GM12878 (cell line): ENCODE measurements around the gene AKAP12. TPM values are rescaled to one million over a fixed set of nuclear protein-coding genes. Genes with fewer than 3 reads are reported as not detected.

ENCODE experiments used
- ATAC-seq: fragments of 200-7000 bp; cut with Tn5 transposase; 3 replicates; pipeline ENCODE4 v1.9.1; 2020; ENCODE audit warnings: mild to moderate bottlenecking, moderate library complexity
- BruUV-seq: library from RNA; stranded (reverse); fragments of 400-500 nt; replicated peaks from 2 replicates; lab custom pipeline; 2021; lab: Mats Ljungman, UMichigan
- CTCF ChIA-PET: fragments of 300-600 bp; sonication (Branson Sonifier 250); formaldehyde crosslinking; extraction: SDS; loops from one replicate; lab custom pipeline; 2021; ENCODE audit warnings: inconsistent platforms; lab: Yijun Ruan, JAX
- POLR2A ChIA-PET: fragments of 350-600 bp; formaldehyde crosslinking; extraction: SDS; loops from one replicate; lab custom pipeline; 2021; ENCODE audit warnings: inconsistent platforms; lab: Charles Lee
- RAD21 ChIA-PET: fragments of 300-600 bp; sonication (Branson Sonifier 250); formaldehyde crosslinking; loops from one replicate; lab custom pipeline; 2023; ENCODE audit warnings: antibody characterized with exemption; ENCODE audit not compliant: unreplicated experiment; lab: Charles Lee
- SMC1A ChIA-PET: fragments of 300-600 bp; sonication (Branson Sonifier 250); formaldehyde crosslinking; loops from one replicate; lab custom pipeline; 2023; ENCODE audit not compliant: unreplicated experiment, uncharacterized antibody; lab: Charles Lee
- DNase-seq: peaks from one replicate; pipeline ENCODE4 v3.0.0-alpha.2; 2011; ENCODE audit warnings: low read depth, low spot score
- FAIRE-seq: peaks from 3 replicates; lab custom pipeline; 2011; peaks lifted over from hg19 to GRCh38; lab: Jason Lieb, UNC
- H2AFZ ChIP-seq: 2 replicates; pipeline ENCODE4 v1.6.0; 2011; ENCODE audit warnings: low read depth, low read length, control low read depth; ENCODE audit not compliant: control insufficient read depth
- H3K27ac ChIP-seq: 2 replicates; pipeline ENCODE4 v1.5.1; 2011; ENCODE audit warnings: control low read depth; ENCODE audit not compliant: control insufficient read depth, insufficient read depth
- H3K27me3 ChIP-seq, 2 experiments: replicated peaks in 1 of 2; 2 replicates each; pipeline versions ENCODE4 v1.6.0 to v1.6.1; 2011; ENCODE audit warnings: low read length in 1 of 2; ENCODE audit not compliant: control insufficient read depth in 2 of 2, insufficient read depth in 2 of 2
- H3K36me3 ChIP-seq, 2 experiments: 2 replicates each; pipeline ENCODE4 v1.5.1; 2011; ENCODE audit warnings: low read length in 1 of 2; ENCODE audit not compliant: control insufficient read depth in 2 of 2, insufficient read depth in 2 of 2
- H3K4me1 ChIP-seq: 2 replicates; pipeline ENCODE4 v1.6.1; 2011; ENCODE audit warnings: mild to moderate bottlenecking, low read length, moderate library complexity, mixed read lengths; ENCODE audit not compliant: control insufficient read depth, insufficient read depth
- H3K4me2 ChIP-seq: 2 replicates; pipeline ENCODE4 v1.6.0; 2011; ENCODE audit warnings: control low read depth; ENCODE audit not compliant: control insufficient read depth, insufficient read depth
- H3K4me3 ChIP-seq: fragments of 200-600 bp; sonication (generic); 2 replicates; pipeline ENCODE4 v1.5.1; 2016
- H3K79me2 ChIP-seq: 2 replicates; pipeline ENCODE4 v1.6.0; 2011; ENCODE audit warnings: low read length; ENCODE audit not compliant: control insufficient read depth, insufficient read depth
- H3K9ac ChIP-seq: 2 replicates; pipeline ENCODE4 v1.8.0; 2011; ENCODE audit warnings: low read length, control low read depth, mixed read lengths; ENCODE audit not compliant: control insufficient read depth, insufficient read depth
- H3K9me3 ChIP-seq: replicated peaks from 3 replicates; pipeline ENCODE4 v1.5.1; 2011; ENCODE audit warnings: mild to moderate bottlenecking, low read length; ENCODE audit not compliant: control insufficient read depth, insufficient read depth
- H4K20me1 ChIP-seq: 2 replicates; pipeline ENCODE4 v1.6.0; 2011; ENCODE audit not compliant: control insufficient read depth, insufficient read depth
- BCL3 ChIP-seq: IDR thresholded peaks from 2 replicates; pipeline ENCODE4 v1.6.1; 2011; ENCODE audit warnings: borderline replicate concordance, low read depth, mild to moderate bottlenecking, moderate library complexity, low read length; ENCODE audit not compliant: insufficient read depth, poor library complexity, severe bottlenecking
- CEBPB ChIP-seq, 2 experiments: fragments of 150-350 bp in 1 of 2; IDR thresholded peaks; 2 replicates each; pipeline ENCODE4 v1.6.1; 2012 to 2014; ENCODE audit warnings: low read depth in 2 of 2, low read length in 2 of 2, borderline replicate concordance in 1 of 2, inconsistent platforms in 1 of 2
- CEBPZ ChIP-seq: fragments of 150-350 bp; IDR thresholded peaks from 2 replicates; pipeline ENCODE4 v1.6.1; 2016; ENCODE audit warnings: low read depth, low read length
- ELK1 ChIP-seq: IDR thresholded peaks from 2 replicates; pipeline ENCODE4 v1.6.1; 2012; ENCODE audit warnings: low read depth, low read length, improper control_type of control experiment
- ESRRA ChIP-seq: IDR thresholded peaks from 2 replicates; pipeline ENCODE4 v1.6.1; 2012; ENCODE audit warnings: mild to moderate bottlenecking, low read length, improper control_type of control experiment
- FOXK2 ChIP-seq: fragments of 450-650 bp; IDR thresholded peaks from 2 replicates; pipeline ENCODE4 v1.6.1; 2017; ENCODE audit warnings: mild to moderate bottlenecking, moderate library complexity
- IKZF1 ChIP-seq: fragments of 450-650 bp; conservative IDR thresholded peaks from 2 replicates; pipeline ENCODE4 v1.6.1; 2017; ENCODE audit warnings: antibody characterized with exemption, mild to moderate bottlenecking
- IRF4 ChIP-seq: IDR thresholded peaks from 2 replicates; pipeline ENCODE4 v1.6.1; 2011; ENCODE audit warnings: low read depth, low read length
- MEF2B ChIP-seq: fragments of 450-650 bp; IDR thresholded peaks from 2 replicates; pipeline ENCODE4 v1.6.1; 2018; ENCODE audit warnings: mild to moderate bottlenecking, moderate library complexity; ENCODE audit not compliant: partially characterized antibody, poor library complexity, severe bottlenecking
- SMARCA5 ChIP-seq: fragments of 450-650 bp; IDR thresholded peaks from 2 replicates; pipeline ENCODE4 v1.6.1; 2017; ENCODE audit warnings: mild to moderate bottlenecking
- SP1 ChIP-seq: IDR thresholded peaks from one replicate; pipeline ENCODE4 v1.6.1; 2011; ENCODE audit warnings: low read depth, low read length
- WGBS: methylation state at CpG from one replicate; pipeline ENCODE4 v1.1.6; 2016; ENCODE audit warnings: low lambda C conversion rate; ENCODE audit not compliant: insufficient replicate concordance, insufficient coverage; ENCODE audit errors: missing lambda C conversion rate; 5-methylcytosine and 5-hydroxymethylcytosine counted together
- in situ Hi-C: fragments of 300-500 bp; cut with MboI; formaldehyde crosslinking; loops from 9 replicates; pipeline ENCODE4 v1.14.3; 2018; ENCODE audit warnings: mixed read lengths
- intact Hi-C: fragments of 100-400 bp; cut with micrococcal nuclease; formaldehyde crosslinking; loops from one replicate; pipeline ENCODE4 v1.14.2; 2022; ENCODE audit not compliant: unreplicated experiment
- polyA plus RNA-seq, 11 experiments: library from polyadenylated mRNA; depleted of rRNA in 4 of 11; unstranded in 6 of 11; stranded (reverse) in 5 of 11; fragments of >200 nt; fragmentation: Nextera tagmentation in 4 of 11; fragmentation: Illumina TruSeq in 1 of 11; extraction: Ambion mirVana in 4 of 11; extraction: Trizol in 1 of 11; gene quantifications; 1 replicate in 1 of 11; 2 replicates in 10 of 11; pipeline versions ENCODE4 v1.2.1 to v1.2.3, GENCODE V29; 2011 to 2016; ENCODE audit warnings: inconsistent platforms in 2 of 11, missing spikeins in 2 of 11, low read depth in 1 of 11
- total RNA-seq, 4 experiments: library from RNA; depleted of rRNA in 3 of 4; stranded (reverse); fragments of >200 nt in 3 of 4; fragmentation: Illumina TruSeq in 1 of 4; extraction: Trizol in 1 of 4; gene quantifications; 2 replicates each; pipeline versions ENCODE4 v1.2.1 to v1.2.3, GENCODE V29; 2013 to 2021

AKAP12 gene
- total and polyA plus RNA-seq, 10 of the 15 experiments (the other 5 are each of a cell fraction or from before 2014, with no cell fraction given), result under 0.01 to 0.72 (median 0.06) TPM; not detected in 4

- no peak for TF ChIP-seq IRF4
- TF ChIP-seq BCL3, result no peak
- TF ChIP-seq SP1, result no peak
Observed at GRCh38 chr6:151317103-151317994, 77.6 kb downstream of the AKAP12 start (continued).

- no peaks in the 10 kb centered on the region for H3K4me1 ChIP-seq
- no peak for FAIRE-seq
- CTCF ChIA-PET, result interaction anchor here (1.5 to 2.1 kb wide), 3 partner anchors 8 to 304 kb away, joined by 7 to 12 read pairs (median 9); no protein-coding TSS in a partner anchor
- DNase-seq, result no peak
- H3K4me3 ChIP-seq, result no peak overlapping the region
- no peaks in the 10 kb centered on the region for H3K36me3 ChIP-seq
- BruUV-seq, result no TSS peak
- H3K9ac ChIP-seq, result no peak overlapping the region
- 34% methylated on average over 3 of the region's 3 CpGs for WGBS
- no peaks in the 10 kb centered on the region for H3K9me3 ChIP-seq
- TF ChIP-seq ESRRA (no peak), MEF2B (no peak), CEBPZ (no peak), CEBPB (IDR thresholded peaks at IDR 0.05; ENCODE audit: borderline replicate concordance in 1 of 2, low read depth in 2 of 2, low read length in 2 of 2) (no peak), ELK1 (no peak), IKZF1 (no peak), SMARCA5 (no peak), FOXK2 (no peak)
- TF ChIP-seq, all 136 proteins: peak for 0
- in situ Hi-C loops, result no loop called here
- intact Hi-C loops, result no loop called here
- ChIA-PET POLR2A (no interaction called here), SMC1A (interaction anchor here (1.5 kb wide), 1 partner anchor 426 kb away, joined by 4 read pairs; no protein-coding TSS in a partner anchor), RAD21 (no interaction called here)
- Histone ChIP-seq H3K27ac (no peak overlapping the region), H3K4me2 (no peak overlapping the region), H2AFZ (no peak overlapping the region), H4K20me1 (no peaks in the 10 kb centered on the region), H3K27me3 (no peaks in the 10 kb centered on the region; a peak in 1 of 4 replicates), H3K79me2 (no peaks in the 10 kb centered on the region)
- ATAC-seq, result no peak
Observed at GRCh38 chr6:151317995-151318365, 78.2 kb downstream of the AKAP12 start.
